Activated T-cell treated with anti-CD3 and anti-CD28 coated beads, Interleukin-2, amount 50 U/mL, for 24 hours (primary cell): ENCODE measurements around the gene SIX2.
"Not testable (repeated sequence)": the region's sequence is repeated elsewhere in the genome, so short reads cannot be mapped to it uniquely, and the experiment has no call there.

ENCODE experiments used
- DNase-seq: peaks from one replicate; pipeline ENCODE4 v3.0.0-alpha.2; 2020
- H3K27ac Mint-ChIP-seq: 2 replicates; pipeline ENCODE4 v1.8.0; 2020; ENCODE audit warnings: mild to moderate bottlenecking, mixed read lengths
- H3K27me3 Mint-ChIP-seq: 2 replicates; pipeline ENCODE4 v1.8.0; 2020; ENCODE audit warnings: mixed read lengths
- H3K36me3 Mint-ChIP-seq: 2 replicates; pipeline ENCODE4 v1.8.0; 2020; ENCODE audit warnings: low read depth, mixed read lengths
- H3K4me1 Mint-ChIP-seq: 2 replicates; pipeline ENCODE4 v1.8.0; 2020; ENCODE audit warnings: low read depth, mixed read lengths
- H3K4me3 Mint-ChIP-seq: 2 replicates; pipeline ENCODE4 v1.8.0; 2020; ENCODE audit warnings: mild to moderate bottlenecking, moderate library complexity, mixed read lengths
- H3K9me3 Mint-ChIP-seq: 2 replicates; pipeline ENCODE4 v1.8.0; 2020; ENCODE audit warnings: mixed read lengths

The SIX2 gene

GRCh38 chr2:45009303-45009927 lies at the start of gene SIX2:
TSS of gene SIX2 (minus strand) at chr2:45009452. CDS start at chr2:45009110, 342 bp downstream.
- peak; percentile 42 for DNase-seq
- Mint-ChIP-seq H3K36me3 (no peaks in the 10 kb centered on the region), H3K9me3 (no peaks in the 10 kb centered on the region), H3K4me3 (peak within 1 kb of the TSS; percentile 67), H3K27me3 (peaks cover 84% of the 10 kb centered on the region), H3K4me1 (peaks cover 38% of the 10 kb centered on the region), H3K27ac (no peak within 1 kb of the TSS)

- Mint-ChIP-seq H3K9me3 (no peaks in the 10 kb centered on the region), H3K36me3 (no peaks in the 10 kb centered on the region), H3K27ac (no peak overlapping the region), H3K4me1 (no peaks in the 10 kb centered on the region), H3K4me3 (no peak overlapping the region), H3K27me3 (peaks cover 4% of the 10 kb centered on the region)
- no peak for DNase-seq
Observed at GRCh38 chr2:45055162-45055605, 45.9 kb upstream of the SIX2 start.

- H3K27me3 Mint-ChIP-seq, result peaks cover 4% of the 10 kb centered on the region
- H3K4me1 Mint-ChIP-seq, result no peaks in the 10 kb centered on the region
- no peaks in the 10 kb centered on the region for H3K9me3 Mint-ChIP-seq
- DNase-seq, result no peak
- no peaks in the 10 kb centered on the region for H3K36me3 Mint-ChIP-seq
- H3K27ac Mint-ChIP-seq, result no peak overlapping the region
- no peak overlapping the region for H3K4me3 Mint-ChIP-seq
Observed at GRCh38 chr2:45053966-45054365, 44.7 kb upstream of the SIX2 start.

- Mint-ChIP-seq H3K9me3 (no peaks in the 10 kb centered on the region), H3K27ac (no peak overlapping the region), H3K27me3 (peaks cover 4% of the 10 kb centered on the region), H3K4me3 (no peak overlapping the region), H3K4me1 (no peaks in the 10 kb centered on the region), H3K36me3 (no peaks in the 10 kb centered on the region)
- no peak for DNase-seq
Observed at GRCh38 chr2:45052388-45052928, 43.2 kb upstream of the SIX2 start.

GRCh38 chr2:45049569-45050336 lies 40.5 kb upstream of the SIX2 start:
- H3K4me3 Mint-ChIP-seq, result no peak overlapping the region
- H3K9me3 Mint-ChIP-seq, result no peaks in the 10 kb centered on the region
- peaks cover 5% of the 10 kb centered on the region for H3K27me3 Mint-ChIP-seq
- H3K27ac Mint-ChIP-seq, result no peak overlapping the region
- no peaks in the 10 kb centered on the region for H3K4me1 Mint-ChIP-seq
- no peak for DNase-seq
- no peaks in the 10 kb centered on the region for H3K36me3 Mint-ChIP-seq

- peaks cover 16% of the 10 kb centered on the region for H3K27me3 Mint-ChIP-seq
- no peaks in the 10 kb centered on the region for H3K9me3 Mint-ChIP-seq
- H3K4me3 Mint-ChIP-seq, result no peak overlapping the region
- no peaks in the 10 kb centered on the region for H3K4me1 Mint-ChIP-seq
- H3K27ac Mint-ChIP-seq, result no peak overlapping the region
- no peak for DNase-seq
- no peaks in the 10 kb centered on the region for H3K36me3 Mint-ChIP-seq
Observed at GRCh38 chr2:45047301-45047700, 38.0 kb upstream of the SIX2 start.

- Mint-ChIP-seq H3K36me3 (no peaks in the 10 kb centered on the region), H3K27me3 (peaks cover 17% of the 10 kb centered on the region), H3K4me1 (no peaks in the 10 kb centered on the region), H3K27ac (no peak overlapping the region), H3K9me3 (no peaks in the 10 kb centered on the region), H3K4me3 (no peak overlapping the region)
- no peak for DNase-seq
Observed at GRCh38 chr2:45046786-45047185, 37.5 kb upstream of the SIX2 start.

GRCh38 chr2:45045706-45046105 lies 36.5 kb upstream of the SIX2 start:
- Mint-ChIP-seq H3K27me3 (peaks cover 17% of the 10 kb centered on the region), H3K27ac (no peak overlapping the region), H3K9me3 (no peaks in the 10 kb centered on the region), H3K36me3 (no peaks in the 10 kb centered on the region), H3K4me1 (no peaks in the 10 kb centered on the region), H3K4me3 (no peak overlapping the region)
- no peak for DNase-seq

- Mint-ChIP-seq H3K9me3 (no peaks in the 10 kb centered on the region), H3K27ac (no peak overlapping the region), H3K27me3 (peaks cover 17% of the 10 kb centered on the region), H3K4me1 (no peaks in the 10 kb centered on the region), H3K36me3 (no peaks in the 10 kb centered on the region), H3K4me3 (no peak overlapping the region)
- DNase-seq, result no peak
Observed at GRCh38 chr2:45044916-45045315, 35.7 kb upstream of the SIX2 start.

GRCh38 chr2:45043174-45043573 lies 33.9 kb upstream of the SIX2 start:
- Mint-ChIP-seq H3K36me3 (no peaks in the 10 kb centered on the region), H3K9me3 (no peaks in the 10 kb centered on the region), H3K27me3 (peaks cover 17% of the 10 kb centered on the region), H3K27ac (no peak overlapping the region), H3K4me1 (no peaks in the 10 kb centered on the region), H3K4me3 (no peak overlapping the region)
- no peak for DNase-seq

- no peak overlapping the region for H3K27ac Mint-ChIP-seq
- H3K9me3 Mint-ChIP-seq, result no peaks in the 10 kb centered on the region
- H3K4me3 Mint-ChIP-seq, result no peak overlapping the region
- H3K36me3 Mint-ChIP-seq, result no peaks in the 10 kb centered on the region
- DNase-seq, result no peak
- H3K4me1 Mint-ChIP-seq, result no peaks in the 10 kb centered on the region
- H3K27me3 Mint-ChIP-seq, result peaks cover 17% of the 10 kb centered on the region
Observed at GRCh38 chr2:45042401-45042800, 33.1 kb upstream of the SIX2 start.

GRCh38 chr2:45040786-45041185 lies 31.5 kb upstream of the SIX2 start:
- Mint-ChIP-seq H3K9me3 (no peaks in the 10 kb centered on the region), H3K27me3 (peaks cover 14% of the 10 kb centered on the region), H3K36me3 (no peaks in the 10 kb centered on the region), H3K4me3 (no peak overlapping the region), H3K4me1 (no peaks in the 10 kb centered on the region), H3K27ac (no peak overlapping the region)
- DNase-seq, result no peak

GRCh38 chr2:45039804-45040203 lies 30.6 kb upstream of the SIX2 start:
- peaks cover 13% of the 10 kb centered on the region for H3K27me3 Mint-ChIP-seq
- not testable (repeated sequence) for H3K27ac Mint-ChIP-seq, H3K4me3 Mint-ChIP-seq, DNase-seq, H3K36me3 Mint-ChIP-seq, H3K9me3 Mint-ChIP-seq, H3K4me1 Mint-ChIP-seq

GRCh38 chr2:45038861-45039260 lies 29.6 kb upstream of the SIX2 start:
- DNase-seq, H3K27me3 Mint-ChIP-seq, H3K27ac Mint-ChIP-seq, H3K9me3 Mint-ChIP-seq, H3K36me3 Mint-ChIP-seq, H3K4me1 Mint-ChIP-seq, H3K4me3 Mint-ChIP-seq: not testable (repeated sequence)

GRCh38 chr2:45033302-45033701 lies 24.1 kb upstream of the SIX2 start:
- Mint-ChIP-seq H3K27ac (no peak overlapping the region), H3K27me3 (peaks cover 18% of the 10 kb centered on the region), H3K9me3 (no peaks in the 10 kb centered on the region), H3K36me3 (no peaks in the 10 kb centered on the region), H3K4me1 (no peaks in the 10 kb centered on the region), H3K4me3 (no peak overlapping the region)
- no peak for DNase-seq
